ENCODE results near the gene DLG5. TPM values are rescaled to one million over a fixed set of nuclear protein-coding genes. Genes with fewer than 3 reads are reported as not detected.

DLG5 gene
- total and polyA plus RNA-seq, 11 donors, result 5.2 to 27.1 (median 12.8) TPM

GRCh38 chr10:77787440-77787839 lies 139.1 kb downstream of the DLG5 start:
- Histone ChIP-seq H3K9me3 (peaks cover 0 to 12% (median 0%) of the 10 kb centered on the region in 12 donors), H3K36me3 (peaks cover 0 to 36% (median 23%) of the 10 kb centered on the region in 9 donors), H3K27ac (no peak overlapping the region), H3K4me1 (no peaks in the 10 kb centered on the region), H3K4me3 (no peak overlapping the region), H3K27me3 (no peaks in the 10 kb centered on the region)
- 90 to 98% (median 95%) methylated on average over 12 of the region's 12 CpGs for WGBS, 4 donors
- DNase-seq, result no peak
- intact Hi-C loops (cut with DNase I), result no loop called here
- no peak for TF ChIP-seq POLR2A (IDR thresholded peaks at IDR 0.05)
- no peak for TF ChIP-seq CTCF (IDR thresholded peaks at IDR 0.05)
- ATAC-seq, result no peak

- H3K27ac ChIP-seq, result no peak overlapping the region
- no peak for ATAC-seq
- intact Hi-C loops (cut with DNase I), result no loop called here
- peaks cover 0 to 22% (median 8%) of the 10 kb centered on the region in 9 donors for H3K36me3 ChIP-seq
- H3K4me3 ChIP-seq, result no peak overlapping the region
- no peaks in the 10 kb centered on the region for H3K27me3 ChIP-seq
- H3K9me3 ChIP-seq, result peaks cover 0 to 12% (median 0%) of the 10 kb centered on the region in 12 donors
- WGBS, 4 donors, result 92 to 99% (median 94%) methylated on average over 4 of the region's 4 CpGs
- no peak for TF ChIP-seq POLR2A (IDR thresholded peaks at IDR 0.05)
- TF ChIP-seq CTCF (IDR thresholded peaks at IDR 0.05), result no peak
- DNase-seq, result no peak
- no peaks in the 10 kb centered on the region for H3K4me1 ChIP-seq
These were observed 141.7 kb downstream of the DLG5 start for GRCh38 chr10:77784856-77785255.

GRCh38 chr10:77782328-77783061 lies 144.1 kb downstream of the DLG5 start:
- intact Hi-C loops (cut with DNase I), result no loop called here
- ATAC-seq, result no peak
- Histone ChIP-seq H3K36me3 (peaks cover 0 to 22% (median 8%) of the 10 kb centered on the region in 9 donors), H3K4me1 (no peaks in the 10 kb centered on the region), H3K4me3 (no peak overlapping the region), H3K9me3 (peaks cover 0 to 16% (median under 1%) of the 10 kb centered on the region in 12 donors), H3K27me3 (no peaks in the 10 kb centered on the region), H3K27ac (no peak overlapping the region)
- no peak for TF ChIP-seq CTCF (IDR thresholded peaks at IDR 0.05)
- TF ChIP-seq POLR2A (IDR thresholded peaks at IDR 0.05), result no peak
- no peak for DNase-seq
- WGBS, 4 donors, result 96 to 99% (median 97%) methylated on average over 8 of the region's 8 CpGs

- H3K27ac ChIP-seq, result no peak overlapping the region
- no peaks in the 10 kb centered on the region for H3K27me3 ChIP-seq
- DNase-seq, result no peak
- no peak overlapping the region for H3K4me3 ChIP-seq
- peaks cover 0 to 23% (median 7%) of the 10 kb centered on the region in 12 donors for H3K9me3 ChIP-seq
- peaks cover 0 to 20% (median 8%) of the 10 kb centered on the region in 9 donors for H3K36me3 ChIP-seq
- no peak for TF ChIP-seq POLR2A (IDR thresholded peaks at IDR 0.05)
- TF ChIP-seq CTCF (IDR thresholded peaks at IDR 0.05), result no peak
- intact Hi-C loops (cut with DNase I), result no loop called here
- H3K4me1 ChIP-seq, result no peaks in the 10 kb centered on the region
- 95 to 96% (median 95%) methylated on average over 17 to 27 of the region's 27 CpGs for WGBS, 4 donors
- ATAC-seq, result no peak
These were observed 144.9 kb downstream of the DLG5 start for GRCh38 chr10:77781451-77782327.

All from heart left ventricle (tissue), 16 donors.